Tibial artery (tissue), 4 donors: Measurements from ENCODE around the gene MYO7B.

Experiments
- DNase-seq, 2 donors: peaks; one replicate each; pipeline ENCODE4 v3.0.0-alpha.2; 2019
- H3K27ac ChIP-seq, 2 donors: fragments of 200-600 bp; sonication (generic) in 1 of 2; 1 replicate in 1 of 2; 2 replicates in 1 of 2; pipeline ENCODE4 v1.5.1; 2018 to 2019; ENCODE audit warnings: mild to moderate bottlenecking in 1 of 2
- H3K27me3 ChIP-seq, 2 donors: fragments of 200-600 bp; sonication (generic) in 1 of 2; one replicate each; pipeline versions ENCODE4 v1.5.1 to v1.6.0; 2016 to 2019
- H3K36me3 ChIP-seq, 3 donors: fragments of 200-600 bp; sonication (generic) in 2 of 3; one replicate each; pipeline ENCODE4 v1.5.1; 2016 to 2019; ENCODE audit warnings: mild to moderate bottlenecking in 2 of 3
- H3K4me1 ChIP-seq, 4 donors: fragments of 200-600 bp; sonication (generic) in 2 of 4; 1 replicate in 3 of 4; 2 replicates in 1 of 4; pipeline ENCODE4 v1.5.1; 2016 to 2019
- H3K4me3 ChIP-seq, 2 donors: fragments of 200-600 bp; sonication (generic) in 1 of 2; 1 replicate in 1 of 2; 2 replicates in 1 of 2; pipeline ENCODE4 v1.5.1; 2018 to 2019; ENCODE audit warnings: mild to moderate bottlenecking in 2 of 2
- H3K9me3 ChIP-seq, 3 donors: fragments of 200-600 bp; sonication (generic) in 1 of 3; one replicate each; pipeline ENCODE4 v1.5.1; 2016 to 2019
- intact Hi-C: fragments of 100-400 bp; cut with DNase I; formaldehyde crosslinking; loops from one replicate; pipeline ENCODE4 v1.15.0; 2023; ENCODE audit warnings: low total_unique reads
- TF ChIP-seq, protein P1 (sequence below), 2 experiments: fragments of 200-600 bp in 1 of 2; fragments of 450-650 bp in 1 of 2; IDR thresholded peaks; one replicate each; pipeline ENCODE4 v1.5.1; 2017 to 2019; ENCODE audit warnings: antibody characterized with exemption in 2 of 2, mild to moderate bottlenecking in 1 of 2, moderate library complexity in 1 of 2

The MYO7B gene

DNA sequence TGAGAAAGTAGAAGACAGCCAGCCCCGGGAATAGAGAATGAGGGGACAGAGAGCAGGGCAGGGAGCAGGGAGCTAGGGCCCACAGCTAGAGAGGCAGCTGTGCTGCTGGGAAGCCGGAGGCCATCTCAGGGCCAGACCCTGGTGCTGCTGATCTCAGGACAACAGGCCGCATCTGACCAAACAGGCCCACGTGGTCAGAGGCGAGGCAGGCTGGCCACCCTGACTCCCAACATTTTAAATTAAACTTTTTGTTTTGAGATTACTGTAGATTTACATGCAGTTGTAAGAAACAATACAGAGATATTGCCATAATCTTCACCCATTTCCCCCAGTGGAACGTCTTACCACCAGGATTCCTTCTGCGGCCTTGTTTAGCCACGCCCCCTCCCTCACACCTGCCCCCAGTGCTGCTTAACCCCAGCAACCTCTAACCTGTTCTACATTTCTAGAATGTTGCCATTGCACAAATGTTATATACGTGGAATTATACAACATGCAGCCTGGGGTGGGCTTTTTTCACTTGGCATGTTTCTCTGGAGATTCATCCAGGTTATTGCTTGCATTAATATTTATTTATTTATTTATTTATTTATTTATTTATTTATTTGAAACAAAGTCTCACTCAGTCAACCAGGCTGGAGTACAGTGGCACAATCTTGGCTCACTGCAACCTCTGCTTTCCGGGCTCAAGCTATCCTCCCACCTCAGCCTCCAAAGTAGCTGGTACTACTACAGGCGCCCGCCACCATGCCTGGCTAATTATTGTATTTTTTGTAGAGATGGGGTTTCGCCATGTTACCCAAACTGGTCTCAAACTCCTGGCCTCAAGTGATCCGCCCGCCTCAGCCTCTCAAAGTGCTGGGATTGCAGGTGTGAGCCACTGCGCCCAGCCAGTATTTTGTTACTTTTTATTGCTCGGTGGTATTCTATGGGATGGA, 61.8 kb downstream of the MYO7B start:
- no peak for DNase-seq
- H3K4me1 ChIP-seq = no peaks in the 10 kb centered on the region
- no peaks in the 10 kb centered on the region for H3K36me3 ChIP-seq
- no peak overlapping the region for H3K27ac ChIP-seq
- TF ChIP-seq, protein P1, sequence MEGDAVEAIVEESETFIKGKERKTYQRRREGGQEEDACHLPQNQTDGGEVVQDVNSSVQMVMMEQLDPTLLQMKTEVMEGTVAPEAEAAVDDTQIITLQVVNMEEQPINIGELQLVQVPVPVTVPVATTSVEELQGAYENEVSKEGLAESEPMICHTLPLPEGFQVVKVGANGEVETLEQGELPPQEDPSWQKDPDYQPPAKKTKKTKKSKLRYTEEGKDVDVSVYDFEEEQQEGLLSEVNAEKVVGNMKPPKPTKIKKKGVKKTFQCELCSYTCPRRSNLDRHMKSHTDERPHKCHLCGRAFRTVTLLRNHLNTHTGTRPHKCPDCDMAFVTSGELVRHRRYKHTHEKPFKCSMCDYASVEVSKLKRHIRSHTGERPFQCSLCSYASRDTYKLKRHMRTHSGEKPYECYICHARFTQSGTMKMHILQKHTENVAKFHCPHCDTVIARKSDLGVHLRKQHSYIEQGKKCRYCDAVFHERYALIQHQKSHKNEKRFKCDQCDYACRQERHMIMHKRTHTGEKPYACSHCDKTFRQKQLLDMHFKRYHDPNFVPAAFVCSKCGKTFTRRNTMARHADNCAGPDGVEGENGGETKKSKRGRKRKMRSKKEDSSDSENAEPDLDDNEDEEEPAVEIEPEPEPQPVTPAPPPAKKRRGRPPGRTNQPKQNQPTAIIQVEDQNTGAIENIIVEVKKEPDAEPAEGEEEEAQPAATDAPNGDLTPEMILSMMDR (IDR thresholded peaks at IDR 0.05) = no peak
- H3K4me3 ChIP-seq = no peak overlapping the region
- intact Hi-C loops = no loop called here
- H3K9me3 ChIP-seq = no peaks in the 10 kb centered on the region
- H3K27me3 ChIP-seq = no peaks in the 10 kb centered on the region

DNA sequence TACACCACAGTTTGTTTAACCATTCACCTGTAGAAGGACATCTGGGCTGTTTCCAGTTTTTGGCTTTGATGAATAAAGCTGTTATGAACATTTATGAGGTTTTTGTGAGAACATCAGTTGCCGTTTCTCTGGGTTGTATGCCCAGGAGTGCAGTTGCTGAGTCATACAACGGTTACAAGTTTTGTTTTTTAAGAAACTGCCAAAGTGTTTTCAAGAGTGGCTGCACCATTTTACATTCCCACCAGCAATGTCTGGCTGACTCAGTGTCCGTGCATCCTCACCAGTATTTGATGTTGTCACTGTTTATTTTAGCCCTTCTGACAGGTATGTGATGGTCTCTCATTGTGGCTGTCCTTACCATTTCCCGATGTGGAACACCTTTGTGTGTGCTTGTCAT, 62.5 kb downstream of the MYO7B start:
- H3K27me3 ChIP-seq = no peaks in the 10 kb centered on the region
- no peaks in the 10 kb centered on the region for H3K4me1 ChIP-seq
- no peak overlapping the region for H3K4me3 ChIP-seq
- intact Hi-C loops = no loop called here
- no peaks in the 10 kb centered on the region for H3K9me3 ChIP-seq
- no peaks in the 10 kb centered on the region for H3K36me3 ChIP-seq
- H3K27ac ChIP-seq = no peak overlapping the region
- no peak for DNase-seq
- TF ChIP-seq, protein P1 (IDR thresholded peaks at IDR 0.05) = no peak

DNA sequence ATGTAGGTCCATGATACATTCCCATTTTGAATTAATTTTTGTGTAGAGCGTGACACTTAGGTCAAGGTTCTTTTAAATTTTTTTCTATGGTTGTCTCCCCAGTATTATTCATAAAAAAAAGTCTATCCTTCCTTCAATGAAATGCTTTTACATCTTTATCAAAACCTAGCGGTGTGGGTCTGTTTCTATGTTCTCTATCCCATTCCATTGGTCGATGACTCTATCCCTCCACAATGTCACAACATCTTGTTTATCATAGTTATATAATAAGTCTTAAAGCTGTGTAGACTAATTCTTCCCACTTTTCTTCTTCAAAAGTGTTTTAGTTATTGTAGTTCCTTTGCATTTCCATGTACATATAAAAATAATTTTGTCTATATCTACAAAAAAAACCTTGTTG, 63.2 kb downstream of the MYO7B start:
- TF ChIP-seq, protein P1 (IDR thresholded peaks at IDR 0.05) = no peak
- Histone ChIP-seq H3K27me3 (no peaks in the 10 kb centered on the region), H3K4me1 (no peaks in the 10 kb centered on the region), H3K9me3 (no peaks in the 10 kb centered on the region), H3K27ac (no peak overlapping the region), H3K36me3 (no peaks in the 10 kb centered on the region), H3K4me3 (no peak overlapping the region)
- no peak for DNase-seq
- intact Hi-C loops = no loop called here

DNA sequence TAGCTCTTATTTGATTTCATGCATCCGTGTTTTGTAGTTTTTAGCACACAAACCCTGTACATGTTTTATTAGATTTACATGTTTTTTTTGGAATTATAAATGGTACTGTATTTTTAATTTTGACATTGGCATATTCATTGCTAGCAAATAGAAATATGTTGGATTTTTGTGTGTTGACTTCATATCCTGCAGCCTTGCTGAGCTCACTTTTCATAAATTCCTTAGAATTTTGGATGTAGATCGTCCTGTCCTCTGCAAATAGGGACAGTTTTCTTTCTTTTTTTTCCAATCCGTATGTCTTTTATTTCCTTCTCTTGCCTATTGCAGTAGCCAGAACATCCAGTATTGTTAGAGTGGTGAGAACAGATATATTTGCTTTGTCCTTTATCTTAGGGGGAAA, 63.7 kb downstream of the MYO7B start:
- no peak overlapping the region for H3K4me3 ChIP-seq
- no peak for DNase-seq
- intact Hi-C loops = no loop called here
- H3K27me3 ChIP-seq = no peaks in the 10 kb centered on the region
- no peaks in the 10 kb centered on the region for H3K9me3 ChIP-seq
- TF ChIP-seq, protein P1 (IDR thresholded peaks at IDR 0.05) = no peak
- no peak overlapping the region for H3K27ac ChIP-seq
- no peaks in the 10 kb centered on the region for H3K4me1 ChIP-seq
- no peaks in the 10 kb centered on the region for H3K36me3 ChIP-seq

DNA sequence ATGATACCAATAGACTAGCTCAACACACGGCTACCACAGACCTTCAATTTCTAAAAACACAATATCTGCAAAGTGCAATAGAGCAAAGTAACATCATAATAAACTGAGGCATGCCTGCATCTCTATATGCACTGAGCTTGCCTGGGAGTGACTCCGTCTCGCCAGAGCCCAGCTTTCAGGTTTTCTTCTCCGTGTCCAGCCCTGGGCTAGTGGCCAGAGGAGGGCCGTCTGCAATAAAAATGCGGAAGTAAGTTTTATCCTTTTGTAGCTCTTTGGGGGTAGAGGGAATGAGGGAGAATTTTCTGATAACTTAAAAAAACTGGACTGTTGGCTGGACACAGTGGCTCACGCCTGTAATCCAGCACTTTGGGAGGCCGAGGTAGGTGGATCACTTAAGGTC, 69.5 kb downstream of the MYO7B start:
- Histone ChIP-seq H3K4me1 (no peaks in the 10 kb centered on the region), H3K9me3 (no peaks in the 10 kb centered on the region), H3K27me3 (no peaks in the 10 kb centered on the region), H3K27ac (no peak overlapping the region), H3K36me3 (no peaks in the 10 kb centered on the region), H3K4me3 (no peak overlapping the region)
- TF ChIP-seq, protein P1 (IDR thresholded peaks at IDR 0.05) = no peak
- no peak for DNase-seq
- intact Hi-C loops = no loop called here
